ENCODE data around the gene SLCO3A1.

The SLCO3A1 gene

DNA sequence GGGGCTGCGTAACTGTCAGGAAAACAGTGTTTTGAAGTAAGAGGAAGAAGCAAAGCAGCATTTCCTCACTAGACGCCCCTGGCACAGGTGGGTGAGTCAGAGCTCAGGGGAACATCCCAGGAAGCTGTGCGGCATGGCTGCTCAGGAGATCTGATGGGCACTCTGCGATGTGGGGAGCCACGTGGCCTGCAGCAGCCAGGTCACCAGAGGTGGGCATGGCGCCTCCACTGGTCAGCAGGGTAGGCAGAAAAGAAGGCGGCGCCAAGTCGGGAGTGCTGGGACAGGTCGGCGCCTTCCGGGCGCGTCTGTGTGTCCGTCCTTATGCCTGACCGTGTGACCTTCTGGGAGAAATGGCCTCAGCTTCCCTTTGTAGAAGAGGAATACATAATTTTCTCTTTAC, 290.3 kb downstream of the SLCO3A1 start:
- no peak for DNase-seq

DNA sequence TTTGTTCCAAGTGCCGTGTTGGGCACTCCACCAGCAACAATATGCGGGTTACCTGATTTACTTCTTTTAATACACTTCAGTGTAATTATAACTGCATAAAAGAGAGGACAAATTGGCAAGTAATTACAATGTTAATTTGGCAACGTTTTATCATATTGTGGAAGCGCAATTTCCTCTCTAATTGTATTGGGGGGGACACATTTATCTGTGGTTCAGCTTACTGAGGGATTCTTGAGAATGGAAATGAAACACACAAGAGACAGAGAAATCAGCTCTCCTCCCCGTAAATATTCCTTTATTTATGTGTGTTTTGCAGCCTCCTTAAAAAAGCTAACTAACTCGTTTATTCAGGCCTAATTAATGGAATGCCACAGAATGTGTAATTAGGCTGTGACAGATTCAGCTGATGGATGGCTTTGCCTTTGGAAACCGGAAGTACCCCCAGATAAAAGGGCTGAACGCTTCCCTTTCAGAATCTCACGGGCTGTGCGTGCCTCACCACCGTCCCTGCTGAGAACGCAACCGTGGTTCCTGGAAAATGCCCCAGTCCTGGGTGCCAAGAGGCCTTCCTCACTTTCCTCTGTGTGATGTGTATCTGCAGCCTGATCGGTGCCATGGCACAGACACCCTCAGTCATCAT, 293.1 kb downstream of the SLCO3A1 start:
- no peak for DNase-seq

DNA sequence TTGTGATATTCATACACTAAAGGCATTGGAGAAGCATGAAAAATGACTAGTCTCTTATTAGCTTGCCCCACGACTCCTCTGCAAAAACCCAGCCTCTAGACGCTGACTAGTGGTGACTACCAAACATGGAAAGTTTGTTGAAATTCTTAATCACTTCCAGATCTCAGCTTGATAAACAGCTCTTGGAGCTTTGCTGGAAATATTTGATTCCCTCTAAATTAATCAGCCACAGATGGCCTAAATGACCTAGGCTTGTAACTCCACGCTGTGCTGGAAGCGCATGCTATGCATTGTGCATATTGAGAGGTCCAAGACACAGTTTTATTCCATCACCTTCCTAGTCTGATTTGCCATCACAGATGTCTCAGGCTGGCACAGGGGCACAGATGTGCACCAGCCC, 295.5 kb downstream of the SLCO3A1 start:
- DNase-seq: no peak

DNA sequence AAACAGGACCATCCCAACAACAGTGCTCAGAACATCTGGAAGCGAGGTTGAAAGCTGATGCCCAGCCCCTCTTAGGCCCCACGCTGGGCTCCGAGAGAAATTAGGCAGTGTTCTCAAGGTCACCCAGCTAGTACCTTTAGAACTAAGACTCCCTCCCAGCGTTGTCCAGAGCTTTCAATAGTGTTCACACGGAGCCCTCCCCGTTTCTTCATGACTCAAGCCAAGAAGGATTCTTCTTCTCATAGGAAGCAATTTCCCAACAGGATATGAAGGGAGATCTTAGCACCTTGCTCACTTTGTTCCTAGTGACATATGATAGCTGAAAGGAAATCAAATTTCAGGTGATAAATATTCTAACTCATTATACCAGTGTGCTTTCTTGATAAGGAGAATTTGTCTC, 296.0 kb downstream of the SLCO3A1 start:
- DNase-seq: no peak

DNA sequence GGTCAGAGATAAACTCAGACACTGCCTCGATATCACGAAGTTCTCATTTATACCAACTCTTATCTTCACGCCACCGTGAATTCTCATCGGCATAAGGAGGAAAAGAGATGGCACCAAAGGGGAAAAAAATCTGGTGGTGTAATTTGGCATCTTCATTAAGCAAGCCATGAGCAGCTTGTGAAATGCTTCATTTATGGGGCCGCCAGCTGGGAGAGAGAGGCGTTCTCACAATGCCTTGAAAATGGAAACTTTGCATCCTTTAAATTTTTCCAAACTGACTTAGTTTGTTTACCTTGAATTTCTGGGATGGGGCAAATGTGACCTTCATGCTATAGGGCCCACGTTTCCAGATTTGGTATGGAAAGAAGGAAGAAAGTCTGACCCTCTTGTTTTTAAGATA, 297.7 kb downstream of the SLCO3A1 start:
- DNase-seq: no peak

DNA sequence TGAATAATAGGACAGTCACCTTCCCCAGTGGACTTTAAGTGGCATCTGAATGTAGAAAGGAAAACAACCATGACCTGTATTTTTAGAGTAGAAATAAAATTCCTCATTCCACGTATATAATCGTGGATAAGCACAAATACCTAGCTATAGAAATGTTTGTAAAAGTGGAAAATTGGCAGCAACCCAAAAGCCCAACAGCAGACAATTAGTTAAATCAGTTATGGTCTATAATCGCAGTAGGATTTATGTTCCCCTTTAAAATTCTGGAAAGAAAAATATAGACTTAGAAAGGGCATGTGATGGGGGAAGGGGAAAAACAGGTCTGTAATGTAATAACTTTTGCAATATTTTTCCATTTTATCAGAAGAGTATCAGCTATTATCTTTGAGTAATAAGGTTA, 298.2 kb downstream of the SLCO3A1 start:
- no peak for DNase-seq

DNA sequence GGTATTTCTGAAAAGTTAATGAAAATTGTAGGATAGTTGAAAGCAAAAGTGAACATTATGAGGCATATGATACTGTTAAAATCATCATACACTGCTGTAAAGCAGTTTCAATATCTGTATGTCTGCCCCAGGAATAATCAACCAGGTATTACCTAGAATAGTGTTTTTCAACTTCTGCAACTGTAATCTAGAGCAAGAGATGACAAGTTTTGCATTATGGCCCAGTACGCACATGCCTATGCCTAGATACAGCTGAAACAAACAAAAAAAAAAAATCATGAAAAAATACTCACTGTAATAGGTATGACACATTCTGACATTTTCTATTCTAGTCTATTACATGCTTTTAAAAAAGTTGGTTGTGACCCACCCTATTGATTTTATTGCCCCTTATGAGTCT, 299.5 kb downstream of the SLCO3A1 start:
- no peak for DNase-seq

DNA sequence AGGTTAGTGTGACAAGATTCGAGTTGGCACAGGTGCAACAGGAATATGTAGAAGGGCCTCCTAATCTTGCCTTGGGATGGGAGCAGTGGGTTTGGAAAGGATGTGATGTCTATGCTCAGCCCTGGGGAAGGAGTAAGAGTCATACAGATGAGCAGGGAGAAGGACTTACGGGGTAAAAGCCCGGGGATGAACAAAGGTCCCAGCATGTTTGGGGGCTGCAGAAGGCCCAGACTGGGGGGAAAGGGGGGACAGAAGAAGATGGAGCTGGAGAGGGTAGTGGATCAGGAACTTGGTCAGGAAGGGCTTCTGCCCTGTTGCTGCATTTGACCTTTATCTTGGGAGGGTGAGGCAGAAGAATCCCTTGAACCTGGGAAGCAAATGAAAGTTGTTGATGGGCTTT, 300.1 kb downstream of the SLCO3A1 start:
- no peak for DNase-seq

DNA sequence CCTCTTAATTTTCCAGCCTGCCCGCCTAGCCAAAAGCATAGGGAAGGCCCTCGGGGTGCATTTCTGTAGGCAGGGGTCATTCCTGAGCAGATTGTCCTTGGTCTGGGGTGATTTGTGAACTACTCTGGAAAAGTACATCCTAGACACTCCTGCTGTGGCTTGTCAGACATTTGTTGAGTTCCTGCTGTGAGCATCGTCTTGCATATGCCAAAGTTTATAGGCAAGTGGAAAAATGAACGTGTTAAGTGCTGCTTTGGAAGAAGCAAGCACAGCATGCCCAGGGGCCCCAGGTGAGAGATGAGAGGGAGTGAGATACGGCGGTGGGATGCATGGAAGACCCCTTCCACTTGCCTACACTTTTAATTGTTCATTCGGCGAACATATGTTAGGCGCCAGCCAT, 302.4 kb downstream of the SLCO3A1 start:
- DNase-seq: no peak

DNA sequence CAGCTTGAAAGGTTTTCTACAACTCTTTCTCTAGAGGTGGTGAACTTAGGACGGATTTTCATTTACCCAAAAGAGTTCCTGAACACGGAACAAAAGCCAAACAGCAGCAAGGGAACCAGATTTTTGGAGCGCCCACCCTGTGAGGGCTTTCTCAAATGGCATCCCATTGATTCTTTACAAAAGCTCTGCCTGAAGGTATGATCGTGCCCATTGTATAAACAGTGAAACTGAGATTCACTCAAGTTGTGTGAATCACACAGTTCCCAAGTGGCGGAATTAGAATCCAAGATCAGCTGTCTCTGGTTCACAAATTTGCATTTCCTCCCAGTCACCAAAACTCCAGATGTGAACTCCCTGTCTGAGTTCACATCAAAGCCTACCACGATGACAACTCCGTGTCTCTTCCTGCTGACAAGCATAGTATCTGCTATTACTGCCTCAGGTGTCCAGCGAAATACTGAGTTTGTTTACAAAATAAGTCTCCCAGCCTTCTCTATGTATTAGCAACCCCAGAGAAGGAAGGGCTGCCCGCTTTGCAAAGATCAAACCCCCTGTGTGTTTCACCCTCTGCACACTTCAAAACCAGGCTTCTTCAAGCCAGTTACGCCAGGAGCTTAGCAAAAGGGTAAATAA, 304.3 kb downstream of the SLCO3A1 start:
- DNase-seq: no peak

DNA sequence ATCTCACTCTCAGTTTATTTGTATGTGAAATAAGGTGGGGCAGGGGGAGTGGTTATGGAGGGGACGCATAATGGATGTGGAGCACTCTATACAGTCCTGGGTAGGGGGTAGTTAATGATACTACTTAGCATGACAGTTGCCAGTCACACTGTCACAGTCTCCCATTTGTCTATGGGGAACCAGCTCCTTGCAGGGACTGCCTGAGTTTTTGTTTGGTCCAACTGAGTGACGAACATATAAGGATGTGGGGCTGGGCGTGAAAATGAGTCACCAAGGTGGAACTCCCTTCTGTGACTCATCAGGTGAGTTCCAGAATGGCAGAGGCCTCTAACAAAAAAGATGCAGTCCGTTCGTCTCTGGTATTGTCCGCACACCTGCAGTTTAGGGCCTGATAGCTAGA, 304.9 kb downstream of the SLCO3A1 start:
- DNase-seq: no peak

DNA sequence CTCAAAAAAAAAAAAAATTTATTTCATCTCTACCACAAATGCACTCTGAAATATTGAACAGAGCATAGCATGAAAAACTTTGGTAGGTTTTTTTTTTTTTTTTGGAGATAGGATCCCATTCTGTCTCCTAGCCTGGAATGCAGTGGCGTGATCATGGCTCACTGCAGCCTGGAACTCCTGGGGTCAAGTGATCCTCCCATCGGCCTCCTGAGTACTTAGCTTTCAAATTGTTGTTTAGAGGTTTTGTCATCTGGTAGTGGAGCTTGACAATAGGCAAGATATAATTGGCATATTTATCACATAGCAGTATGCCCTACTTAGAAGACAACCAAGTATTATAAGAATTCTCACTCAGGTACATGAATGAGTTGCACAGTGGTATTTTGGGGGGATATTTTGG, 306.0 kb downstream of the SLCO3A1 start:
- DNase-seq: no peak

DNA sequence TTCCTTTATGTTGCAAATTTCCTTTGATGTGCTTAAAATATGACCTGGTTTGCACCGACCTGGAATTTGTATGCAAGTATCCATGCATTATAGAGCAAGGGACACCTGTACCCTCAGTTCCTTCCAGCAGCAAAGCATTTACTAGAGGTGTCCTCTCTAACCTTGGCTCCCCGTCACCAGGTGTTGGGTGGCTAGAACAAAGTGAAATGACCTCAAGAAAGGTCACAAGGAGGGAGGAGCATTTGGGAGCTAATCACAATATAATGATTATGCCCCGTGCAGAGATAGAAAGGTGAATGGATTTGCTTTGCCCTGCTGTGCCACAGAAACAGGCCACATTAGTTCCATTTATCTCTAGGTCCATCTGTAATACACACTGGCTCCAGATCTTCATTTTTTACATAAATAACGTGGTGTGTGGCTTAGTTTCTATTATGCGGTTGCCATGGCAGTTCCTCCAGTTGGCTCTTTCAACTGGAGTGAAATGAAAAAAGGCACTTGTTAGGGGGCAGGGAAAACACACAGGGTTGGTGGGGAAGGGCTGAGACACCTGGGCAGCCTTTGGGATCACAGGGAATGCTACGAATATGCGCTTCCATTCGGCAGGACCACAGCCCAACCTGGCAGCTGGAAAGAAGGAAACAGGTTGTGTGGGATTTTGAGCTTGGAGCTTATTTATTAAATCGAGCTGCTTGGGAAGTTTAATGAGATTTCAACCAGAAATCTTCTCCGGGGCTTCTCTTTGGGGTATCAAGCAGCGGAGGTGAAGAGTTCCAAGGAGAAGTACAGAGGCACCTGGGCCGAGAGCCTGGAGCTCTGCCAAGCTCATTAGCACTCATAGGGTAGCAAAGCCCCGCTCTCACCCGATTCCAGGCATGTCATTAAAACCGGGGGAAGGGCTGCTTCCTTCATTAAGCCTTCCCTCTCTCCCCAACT, 306.7 kb downstream of the SLCO3A1 start:
- no peak for DNase-seq

DNA sequence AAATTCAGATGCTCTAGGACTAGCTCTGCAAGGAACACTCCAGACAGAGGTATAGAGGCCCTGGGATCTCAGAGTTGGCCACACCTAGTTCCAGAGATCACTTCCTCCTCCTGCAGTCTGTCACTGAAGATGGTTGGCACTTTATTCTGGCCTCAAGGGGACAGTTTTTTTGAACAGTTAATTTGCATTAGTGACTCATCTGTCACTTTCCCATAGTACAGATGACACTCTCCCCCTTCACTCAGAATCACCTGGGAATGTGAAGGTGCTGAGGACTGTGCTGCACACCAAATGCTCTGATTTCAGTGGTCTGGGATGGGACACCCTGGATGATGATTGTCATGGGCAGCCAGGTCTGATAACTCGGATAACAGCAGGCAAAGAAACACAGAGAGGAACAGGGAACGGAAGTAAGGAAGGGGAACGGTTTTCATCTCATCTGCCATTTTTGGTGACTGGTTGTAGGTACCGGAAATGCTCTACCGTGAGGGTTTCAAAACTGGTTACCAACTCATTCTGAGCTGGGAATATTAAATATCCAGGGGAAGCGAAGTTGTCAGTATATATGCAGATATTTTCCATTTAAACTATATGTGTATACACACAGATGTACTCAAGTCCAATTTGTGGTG, 307.6 kb downstream of the SLCO3A1 start:
- DNase-seq: no peak

DNA sequence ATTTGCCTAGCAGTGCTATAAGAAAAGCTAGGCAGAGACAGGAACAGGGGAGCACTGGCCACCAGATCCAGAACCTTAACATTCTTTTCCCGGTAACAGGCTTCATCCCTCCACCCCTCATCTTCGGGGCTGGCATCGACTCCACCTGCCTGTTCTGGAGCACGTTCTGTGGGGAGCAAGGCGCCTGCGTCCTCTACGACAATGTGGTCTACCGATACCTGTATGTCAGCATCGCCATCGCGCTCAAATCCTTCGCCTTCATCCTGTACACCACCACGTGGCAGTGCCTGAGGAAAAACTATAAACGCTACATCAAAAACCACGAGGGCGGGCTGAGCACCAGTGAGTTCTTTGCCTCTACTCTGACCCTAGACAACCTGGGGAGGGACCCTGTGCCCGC, 309.1 kb downstream of the SLCO3A1 start:
- no peak for DNase-seq

DNA sequence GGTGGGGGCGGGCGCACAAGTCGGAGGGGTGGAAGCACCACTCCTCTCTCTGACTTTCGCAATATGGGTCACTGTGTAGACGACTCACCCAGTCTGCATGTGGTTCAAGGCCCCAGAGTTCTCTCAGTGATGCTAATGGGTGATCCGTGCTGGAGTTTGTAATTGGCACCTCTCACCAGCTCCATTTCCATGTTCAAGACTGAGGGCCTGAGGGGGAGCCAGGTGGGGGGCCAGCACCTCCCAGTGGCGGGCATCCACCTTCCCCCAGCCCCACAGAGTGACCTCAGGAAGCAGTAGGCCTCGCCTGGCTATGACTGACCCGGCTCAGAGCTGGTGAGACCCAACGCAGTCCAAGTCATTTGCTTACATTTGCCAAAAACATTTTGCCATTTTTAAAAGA, 310.1 kb downstream of the SLCO3A1 start:
- DNase-seq: no peak

DNA sequence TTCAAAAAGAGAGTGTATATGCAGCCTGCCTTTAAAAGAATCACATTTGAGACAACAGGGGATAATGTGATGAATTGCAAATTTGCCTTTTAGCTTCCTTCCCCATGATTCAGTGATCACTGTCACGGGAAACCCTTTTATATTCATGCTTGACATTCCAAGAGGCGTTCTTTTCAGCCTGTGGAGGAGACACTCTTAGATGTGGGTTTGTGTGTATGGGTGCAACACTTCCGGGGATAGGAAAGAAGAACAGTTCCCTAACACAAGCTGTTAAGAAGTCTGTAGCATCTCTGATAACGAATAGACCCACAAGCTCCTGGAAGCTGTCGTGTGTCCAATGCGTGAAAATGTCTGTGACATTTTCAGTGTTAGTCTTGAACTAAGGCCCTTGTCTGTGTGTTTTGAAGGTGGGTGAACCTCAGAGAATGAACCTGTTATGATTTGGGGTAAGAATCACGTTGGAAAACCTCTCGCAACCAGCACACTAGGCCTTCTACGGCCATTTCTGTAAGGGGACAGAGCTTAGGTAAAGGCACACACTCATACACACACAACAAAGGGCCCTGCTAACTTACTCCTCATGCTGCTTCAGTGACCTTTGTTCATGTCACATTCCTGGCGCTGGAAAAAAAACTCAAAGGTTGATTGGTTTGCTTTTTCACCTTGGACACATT, 311.0 kb downstream of the SLCO3A1 start:
- no peak for DNase-seq

DNA sequence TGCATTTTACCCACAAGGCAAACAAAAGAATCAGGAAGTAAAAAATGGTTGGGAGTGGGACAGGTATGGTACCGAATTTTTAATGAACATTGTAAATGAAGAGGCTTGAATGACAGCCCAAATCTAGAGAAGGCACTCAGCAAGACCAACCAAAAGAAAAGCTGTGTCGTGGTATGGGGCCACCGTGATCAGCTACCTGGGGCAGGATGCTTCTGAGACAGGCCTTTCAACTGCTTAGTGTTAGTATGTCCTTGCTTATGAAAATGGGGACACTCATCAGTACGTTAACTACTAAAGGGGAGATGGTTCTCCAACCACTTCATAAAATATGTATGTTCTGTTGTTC, 311.5 kb downstream of the SLCO3A1 start:
- no peak for DNase-seq

DNA sequence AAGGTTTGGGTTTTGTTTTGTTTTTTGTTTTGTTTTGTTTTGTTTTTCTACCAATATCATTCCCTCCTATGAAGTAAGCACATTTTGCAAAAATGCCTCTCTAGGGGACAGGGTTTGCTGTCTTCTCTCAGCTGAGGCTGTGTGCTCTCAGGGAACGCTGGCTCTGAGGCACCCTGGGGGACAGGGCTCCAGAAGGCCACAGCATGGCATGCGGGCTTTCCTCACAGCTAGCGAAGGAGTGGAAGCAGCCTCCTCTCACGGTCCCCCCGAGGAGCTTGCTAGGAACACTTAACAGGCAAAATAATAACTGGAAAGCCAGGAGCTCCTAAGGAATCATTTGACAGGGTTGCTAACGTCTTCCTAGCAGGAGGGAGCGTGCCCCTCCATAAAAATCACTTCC, 312.5 kb downstream of the SLCO3A1 start:
- DNase-seq: no peak

DNA sequence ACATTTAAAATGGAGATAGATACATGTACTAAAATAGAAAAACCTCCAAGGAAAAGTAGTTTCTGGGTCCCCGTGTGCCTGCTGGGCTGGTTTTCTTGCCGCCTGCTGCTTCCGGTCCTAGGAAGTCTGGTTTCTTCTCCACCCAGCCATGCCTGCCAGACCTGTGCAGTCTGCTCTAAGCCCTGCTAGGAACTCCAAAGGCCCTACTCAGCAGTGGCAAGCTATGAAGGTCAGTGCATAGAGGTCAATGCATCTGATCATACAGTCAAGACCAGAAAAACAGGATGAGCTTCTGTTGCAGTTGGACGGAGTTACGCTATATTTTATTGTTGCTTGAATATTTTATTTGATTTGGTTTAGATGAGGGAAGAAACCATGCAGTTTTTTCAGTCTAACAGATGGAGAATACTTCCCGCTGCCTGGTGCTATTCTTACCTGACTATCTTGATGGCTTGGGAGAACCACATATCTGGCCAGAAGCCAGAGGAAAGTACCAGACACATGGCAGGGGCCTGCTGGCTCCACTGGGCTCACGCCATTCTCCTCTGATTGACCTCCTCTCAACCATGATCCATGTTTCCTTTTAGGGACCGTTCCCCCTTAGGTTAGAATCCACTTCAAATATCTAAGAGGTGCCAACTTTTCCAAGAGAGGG, 313.4 kb downstream of the SLCO3A1 start:
- DNase-seq: no peak

DNA sequence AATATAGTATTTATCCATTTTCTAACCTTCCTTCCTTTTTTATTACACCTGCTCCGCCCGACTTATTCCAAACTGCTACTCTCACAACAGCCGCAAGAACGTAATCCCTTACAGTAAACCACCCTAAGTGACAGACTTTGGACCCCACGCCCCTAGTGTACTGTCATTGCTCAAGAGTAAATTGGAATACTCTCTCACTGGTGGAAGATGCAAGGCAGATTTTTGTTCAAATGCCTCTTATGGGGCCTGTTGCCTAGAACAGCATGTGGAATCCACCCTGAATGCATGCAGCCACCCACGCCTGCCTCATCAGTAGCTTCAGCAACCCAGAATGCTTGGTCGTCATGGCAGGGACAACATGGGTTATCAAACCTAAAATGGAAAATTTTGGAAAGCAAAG, 313.9 kb downstream of the SLCO3A1 start:
- no peak for DNase-seq

DNA sequence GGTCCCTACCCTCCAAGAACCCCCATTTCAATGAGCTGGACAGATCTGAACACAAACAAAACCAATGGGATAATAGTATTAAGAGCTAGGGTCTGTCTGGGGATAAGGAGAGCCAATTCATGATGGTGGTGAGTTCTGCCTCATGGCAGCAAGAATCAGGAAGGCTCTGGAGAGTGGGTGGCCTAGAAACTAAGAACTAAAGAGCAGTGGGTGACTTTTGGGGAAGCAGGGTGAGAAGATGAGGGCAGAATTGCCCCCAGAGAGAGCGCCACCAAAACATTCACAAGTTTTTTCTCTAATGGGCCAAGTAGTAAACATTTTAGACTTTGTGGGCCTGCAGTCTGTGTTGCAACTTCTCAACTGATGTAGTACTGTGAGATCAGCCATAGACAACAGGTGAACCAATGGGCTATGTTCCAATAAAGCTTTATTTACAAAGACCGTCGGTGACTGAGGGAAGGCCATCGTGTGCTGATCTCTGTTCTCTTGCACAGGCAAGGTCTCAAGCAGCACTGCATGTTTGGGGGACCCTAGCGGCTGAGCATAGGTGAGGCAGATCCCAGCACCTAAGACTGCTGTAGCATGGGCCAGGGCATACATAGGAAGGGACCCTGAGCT, 314.7 kb downstream of the SLCO3A1 start:
- DNase-seq: no peak

All from SIG-M5 (cell line).